HEK293 (cell line): ENCODE results near the gene PIGH.

Source experiments
- CTCF ChIA-PET: fragments of 350-600 bp; formaldehyde crosslinking; extraction: SDS; loops from one replicate; lab custom pipeline; 2021; ENCODE audit warnings: antibody characterized with exemption; lab: Yijun Ruan, JAX
- POLR2A ChIA-PET: fragments of 300-600 bp; formaldehyde crosslinking; extraction: SDS; loops from one replicate; lab custom pipeline; 2020; ENCODE audit warnings: antibody characterized with exemption, inconsistent platforms; lab: Yijun Ruan, JAX
- H3K27ac ChIP-seq: fragments of 200-500 bp; sonication (Bioruptor generic); 2 replicates; pipeline ENCODE4 v1.5.1; 2014; ENCODE audit warnings: low read depth, low read length, control low read depth, inconsistent platforms; ENCODE audit errors: extremely low read depth
- H3K36me3 ChIP-seq, 2 experiments: fragments of 200-500 bp in 1 of 2; sonication (Bioruptor generic) in 1 of 2; 1 replicate in 1 of 2; 2 replicates in 1 of 2; pipeline ENCODE4 v1.5.1; 2014 to 2017; ENCODE audit warnings: inconsistent platforms in 2 of 2, low read length in 2 of 2; ENCODE audit not compliant: control insufficient read depth in 2 of 2, insufficient read depth in 1 of 2
- H3K4me1 ChIP-seq: fragments of 200-500 bp; sonication (Bioruptor generic); 2 replicates; pipeline ENCODE4 v1.5.1; 2014; ENCODE audit warnings: mild to moderate bottlenecking, low read length, inconsistent platforms; ENCODE audit not compliant: control insufficient read depth, insufficient read depth
- H3K4me3 ChIP-seq: 2 replicates; pipeline ENCODE4 v1.5.1; 2011; ENCODE audit warnings: low read depth, mild to moderate bottlenecking, control low read depth, low read length, moderate library complexity
- H3K9me3 ChIP-seq: fragments of 200-500 bp; sonication (Bioruptor generic); 2 replicates; pipeline ENCODE4 v1.5.1; 2014; ENCODE audit warnings: low read depth, low read length, inconsistent platforms; ENCODE audit not compliant: control insufficient read depth, insufficient read depth
- FEZF1 ChIP-seq: fragments of 450-650 bp; formaldehyde crosslinking; IDR thresholded peaks from 2 replicates; pipeline ENCODE4 v1.5.1; 2016; ENCODE audit warnings: missing biosample characterization, missing genetic modification characterization
- MEIS1 ChIP-seq: sonication (generic); formaldehyde crosslinking; IDR thresholded peaks from 2 replicates; pipeline ENCODE4 v1.8.1; 2022; ENCODE audit warnings: missing genetic modification reagents, mild to moderate bottlenecking, borderline replicate concordance
- PRDM1 ChIP-seq: fragments of 450-650 bp; formaldehyde crosslinking; IDR thresholded peaks from 2 replicates; pipeline ENCODE4; 2016; ENCODE audit warnings: missing biosample characterization, missing genetic modification characterization
- REPIN1 ChIP-seq: fragments of 450-650 bp; formaldehyde crosslinking; IDR thresholded peaks from 2 replicates; pipeline ENCODE4 v1.5.1; 2017; ENCODE audit warnings: missing biosample characterization, missing genetic modification characterization, low read depth
- SCRT1 ChIP-seq: fragments of 450-650 bp; formaldehyde crosslinking; IDR thresholded peaks from 2 replicates; pipeline ENCODE4 v1.5.1; 2016; ENCODE audit warnings: missing biosample characterization, missing genetic modification characterization, borderline replicate concordance
- SP3 ChIP-seq: fragments of 450-650 bp; formaldehyde crosslinking; IDR thresholded peaks from 2 replicates; pipeline ENCODE4 v1.5.1; 2016; ENCODE audit warnings: missing biosample characterization, missing genetic modification characterization
- ZFP37 ChIP-seq: fragments of 450-650 bp; formaldehyde crosslinking; IDR thresholded peaks from 2 replicates; pipeline ENCODE4 v1.5.1; 2016; ENCODE audit warnings: missing biosample characterization, missing genetic modification characterization
- ZNF114 ChIP-seq: fragments of 450-650 bp; formaldehyde crosslinking; IDR thresholded peaks from 2 replicates; pipeline ENCODE4 v1.5.0; 2017; ENCODE audit warnings: missing biosample characterization, missing genetic modification characterization
- ZNF121 ChIP-seq: fragments of 450-650 bp; formaldehyde crosslinking; IDR thresholded peaks from 2 replicates; pipeline ENCODE4 v1.5.1; 2016; ENCODE audit warnings: missing biosample characterization, missing genetic modification characterization
- ZNF133 ChIP-seq: fragments of 450-650 bp; formaldehyde crosslinking; IDR thresholded peaks from 2 replicates; pipeline ENCODE4 v1.5.1; 2016; ENCODE audit warnings: missing biosample characterization, missing genetic modification characterization
- ZNF140 ChIP-seq: fragments of 450-650 bp; formaldehyde crosslinking; IDR thresholded peaks from 2 replicates; pipeline ENCODE4 v1.5.1; 2016; ENCODE audit warnings: missing biosample characterization, missing genetic modification characterization
- ZNF292 ChIP-seq: fragments of 450-650 bp; formaldehyde crosslinking; IDR thresholded peaks from 2 replicates; pipeline ENCODE4 v1.5.1; 2016; ENCODE audit warnings: low read depth, missing biosample characterization, missing genetic modification characterization, borderline replicate concordance
- ZNF335 ChIP-seq: fragments of 450-650 bp; formaldehyde crosslinking; conservative IDR thresholded peaks from 2 replicates; pipeline ENCODE4 v1.5.1; 2016; ENCODE audit warnings: missing biosample characterization, missing genetic modification characterization
- ZNF362 ChIP-seq: fragments of 450-650 bp; formaldehyde crosslinking; IDR thresholded peaks from 2 replicates; pipeline ENCODE4 v1.5.1; 2016; ENCODE audit warnings: missing biosample characterization, missing genetic modification characterization
- ZNF394 ChIP-seq: fragments of 450-650 bp; formaldehyde crosslinking; IDR thresholded peaks from 2 replicates; pipeline ENCODE4 v1.5.1; 2016; ENCODE audit warnings: missing biosample characterization, missing genetic modification characterization, mild to moderate bottlenecking, moderate library complexity, borderline replicate concordance
- ZNF48 ChIP-seq: fragments of 450-650 bp; formaldehyde crosslinking; IDR thresholded peaks from 2 replicates; pipeline ENCODE4 v1.5.1; 2016; ENCODE audit warnings: missing biosample characterization, missing genetic modification characterization
- ZNF558 ChIP-seq: fragments of 450-650 bp; formaldehyde crosslinking; IDR thresholded peaks from 2 replicates; pipeline ENCODE4 v1.5.1; 2016; ENCODE audit warnings: missing biosample characterization, missing genetic modification characterization
- ZNF560 ChIP-seq: fragments of 450-650 bp; formaldehyde crosslinking; IDR thresholded peaks from 2 replicates; pipeline ENCODE4 v1.5.1; 2017; ENCODE audit warnings: missing biosample characterization, missing genetic modification characterization, borderline replicate concordance
- ZNF658 ChIP-seq: fragments of 450-650 bp; formaldehyde crosslinking; IDR thresholded peaks from 2 replicates; pipeline ENCODE4; 2016; ENCODE audit warnings: missing biosample characterization, missing genetic modification characterization
- ZNF843 ChIP-seq: fragments of 450-650 bp; formaldehyde crosslinking; IDR thresholded peaks from 2 replicates; pipeline ENCODE4 v1.5.1; 2016; ENCODE audit warnings: missing biosample characterization, missing genetic modification characterization
- ZXDB ChIP-seq: fragments of 450-650 bp; formaldehyde crosslinking; IDR thresholded peaks from 2 replicates; pipeline ENCODE4 v1.5.1; 2016; ENCODE audit warnings: missing biosample characterization, missing genetic modification characterization
- TF ChIP-seq, protein P1 (sequence below): fragments of 450-650 bp; formaldehyde crosslinking; IDR thresholded peaks from 2 replicates; pipeline ENCODE4 v1.5.1; 2017; ENCODE audit warnings: missing biosample characterization, mild to moderate bottlenecking, missing genetic modification characterization, moderate library complexity
- TF ChIP-seq, protein P2 (sequence below): fragments of 450-650 bp; formaldehyde crosslinking; IDR thresholded peaks from 2 replicates; pipeline ENCODE4 v1.5.1; 2016; ENCODE audit warnings: missing biosample characterization, missing genetic modification characterization
- TF ChIP-seq, protein P3 (sequence below): fragments of 450-650 bp; formaldehyde crosslinking; IDR thresholded peaks from 2 replicates; pipeline ENCODE4 v1.5.1; 2017; ENCODE audit warnings: missing biosample characterization, missing genetic modification characterization

PIGH gene

DNA sequence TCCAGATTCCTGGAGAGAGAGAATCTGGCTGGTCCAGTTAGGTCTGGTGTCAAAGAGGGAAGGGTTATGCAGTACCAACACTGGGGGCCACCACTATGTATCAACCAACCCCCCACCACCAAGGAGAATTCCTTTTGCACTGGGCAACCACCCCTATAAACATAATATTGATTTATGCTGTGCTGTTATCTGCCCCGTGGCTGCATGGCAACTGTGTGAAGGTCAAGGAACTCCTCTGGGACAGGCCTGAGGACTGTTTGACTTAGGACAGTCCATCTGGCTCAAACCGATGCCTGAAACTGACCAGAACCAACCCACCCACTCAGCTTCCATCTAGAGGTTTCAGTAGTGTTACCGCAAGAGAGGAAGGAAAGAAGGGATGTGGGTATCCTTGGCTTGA, 46.5 kb downstream of the PIGH start:
- peaks cover 0 to 10% of the 10 kb centered on the region in 2 experiments; a peak in 1 of 3 replicates for H3K36me3 ChIP-seq
- CTCF ChIA-PET, result interaction anchor here (0.7 kb wide), 1 partner anchor 26 kb away, joined by 6 read pairs; no protein-coding TSS in a partner anchor
- no peaks in the 10 kb centered on the region for H3K9me3 ChIP-seq
- no peak overlapping the region for H3K27ac ChIP-seq
- POLR2A ChIA-PET, result no interaction called here
- no peak overlapping the region for H3K4me3 ChIP-seq
- H3K4me1 ChIP-seq, result no peaks in the 10 kb centered on the region; the same call in 1 of the 2 replicates
- TF ChIP-seq ZNF48, result no peak
- TF ChIP-seq ZFP37 (tag by site-specific recombination), result no peak
- no peak for TF ChIP-seq SCRT1 (tag by site-specific recombination)
- no peak for TF ChIP-seq ZNF394 (tag by site-specific recombination)
- no peak for TF ChIP-seq FEZF1 (tag by site-specific recombination)
- no peak for TF ChIP-seq ZNF292 (tag by site-specific recombination)
- TF ChIP-seq, protein P1, sequence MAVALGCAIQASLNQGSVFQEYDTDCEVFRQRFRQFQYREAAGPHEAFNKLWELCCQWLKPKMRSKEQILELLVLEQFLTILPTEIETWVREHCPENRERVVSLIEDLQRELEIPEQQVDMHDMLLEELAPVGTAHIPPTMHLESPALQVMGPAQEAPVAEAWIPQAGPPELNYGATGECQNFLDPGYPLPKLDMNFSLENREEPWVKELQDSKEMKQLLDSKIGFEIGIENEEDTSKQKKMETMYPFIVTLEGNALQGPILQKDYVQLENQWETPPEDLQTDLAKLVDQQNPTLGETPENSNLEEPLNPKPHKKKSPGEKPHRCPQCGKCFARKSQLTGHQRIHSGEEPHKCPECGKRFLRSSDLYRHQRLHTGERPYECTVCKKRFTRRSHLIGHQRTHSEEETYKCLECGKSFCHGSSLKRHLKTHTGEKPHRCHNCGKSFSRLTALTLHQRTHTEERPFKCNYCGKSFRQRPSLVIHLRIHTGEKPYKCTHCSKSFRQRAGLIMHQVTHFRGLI (tag by site-specific recombination), result no peak
- TF ChIP-seq, all 188 proteins: peak for 0

DNA sequence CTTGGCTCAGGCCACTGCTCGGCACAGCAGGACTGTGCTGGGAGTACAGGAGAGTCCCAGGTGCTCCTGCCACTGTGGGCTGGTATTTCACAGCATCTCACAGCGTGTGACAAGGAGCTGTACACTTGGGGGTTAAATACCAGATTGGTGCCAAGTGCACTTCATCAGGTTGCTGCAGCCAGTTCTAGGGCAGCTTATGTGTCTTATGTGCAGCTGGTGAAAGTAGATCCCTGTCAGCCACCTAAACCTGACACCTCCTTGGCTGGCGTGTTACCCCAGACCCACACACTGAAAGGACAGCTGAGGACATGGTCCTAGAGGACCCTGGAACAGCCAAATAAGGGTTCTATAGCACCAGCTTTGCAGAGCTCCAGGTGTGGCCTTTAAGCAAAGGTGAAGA, 48.1 kb downstream of the PIGH start:
- no peak overlapping the region for H3K27ac ChIP-seq
- ChIA-PET CTCF (no interaction called here), POLR2A (interaction anchor here (1.2 kb wide), 1 partner anchor 48 kb away, joined by 3 read pairs; the partner anchor contains the start of gene PIGH)
- no peak overlapping the region for H3K4me3 ChIP-seq
- peaks cover 0 to 7% of the 10 kb centered on the region in 2 experiments; a peak in 1 of 3 replicates for H3K36me3 ChIP-seq
- no peak for TF ChIP-seq ZXDB
- H3K4me1 ChIP-seq, result no peaks in the 10 kb centered on the region; the same call in 1 of the 2 replicates
- H3K9me3 ChIP-seq, result no peaks in the 10 kb centered on the region

GRCh38 chr14:67551123-67551522, 48.9 kb downstream of the PIGH start:
- H3K4me3 ChIP-seq, result no peak overlapping the region
- ChIA-PET CTCF (interaction anchor here (0.6 to 1.4 kb wide), 2 partner anchors 20 to 286 kb away, joined by 3 to 6 read pairs; no protein-coding TSS in a partner anchor), POLR2A (interaction anchor here (1.2 kb wide), 1 partner anchor 49 kb away, joined by 3 read pairs; the partner anchor contains the start of gene PIGH)
- peaks cover 4 to 8% of the 10 kb centered on the region in 2 experiments; a peak in 2 of 3 replicates for H3K36me3 ChIP-seq
- H3K27ac ChIP-seq, result no peak overlapping the region
- no peaks in the 10 kb centered on the region for H3K9me3 ChIP-seq
- no peaks in the 10 kb centered on the region for H3K4me1 ChIP-seq
- TF ChIP-seq ZNF121 (tag by site-specific recombination) (no peak), ZNF658 (no peak), ZNF560 (tag by site-specific recombination) (no peak), ZNF114 (tag by site-specific recombination) (no peak), ZNF133 (tag by site-specific recombination) (no peak), ZNF558 (no peak), ZNF362 (tag by site-specific recombination) (no peak), SP3 (tag by site-specific recombination) (no peak), REPIN1 (tag by site-specific recombination) (no peak), ZNF335 (tag by site-specific recombination) (no peak), ZNF843 (tag by site-specific recombination) (no peak), ZNF140 (tag by site-specific recombination) (no peak), MEIS1 (CRISPR knock-in tag) (no peak), PRDM1 (tag by site-specific recombination) (no peak), ZFP37 (tag by site-specific recombination) (no peak)
- TF ChIP-seq, protein P2, sequence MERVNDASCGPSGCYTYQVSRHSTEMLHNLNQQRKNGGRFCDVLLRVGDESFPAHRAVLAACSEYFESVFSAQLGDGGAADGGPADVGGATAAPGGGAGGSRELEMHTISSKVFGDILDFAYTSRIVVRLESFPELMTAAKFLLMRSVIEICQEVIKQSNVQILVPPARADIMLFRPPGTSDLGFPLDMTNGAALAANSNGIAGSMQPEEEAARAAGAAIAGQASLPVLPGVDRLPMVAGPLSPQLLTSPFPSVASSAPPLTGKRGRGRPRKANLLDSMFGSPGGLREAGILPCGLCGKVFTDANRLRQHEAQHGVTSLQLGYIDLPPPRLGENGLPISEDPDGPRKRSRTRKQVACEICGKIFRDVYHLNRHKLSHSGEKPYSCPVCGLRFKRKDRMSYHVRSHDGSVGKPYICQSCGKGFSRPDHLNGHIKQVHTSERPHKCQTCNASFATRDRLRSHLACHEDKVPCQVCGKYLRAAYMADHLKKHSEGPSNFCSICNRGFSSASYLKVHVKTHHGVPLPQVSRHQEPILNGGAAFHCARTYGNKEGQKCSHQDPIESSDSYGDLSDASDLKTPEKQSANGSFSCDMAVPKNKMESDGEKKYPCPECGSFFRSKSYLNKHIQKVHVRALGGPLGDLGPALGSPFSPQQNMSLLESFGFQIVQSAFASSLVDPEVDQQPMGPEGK (tag by site-specific recombination), result no peak
- TF ChIP-seq, protein P3, sequence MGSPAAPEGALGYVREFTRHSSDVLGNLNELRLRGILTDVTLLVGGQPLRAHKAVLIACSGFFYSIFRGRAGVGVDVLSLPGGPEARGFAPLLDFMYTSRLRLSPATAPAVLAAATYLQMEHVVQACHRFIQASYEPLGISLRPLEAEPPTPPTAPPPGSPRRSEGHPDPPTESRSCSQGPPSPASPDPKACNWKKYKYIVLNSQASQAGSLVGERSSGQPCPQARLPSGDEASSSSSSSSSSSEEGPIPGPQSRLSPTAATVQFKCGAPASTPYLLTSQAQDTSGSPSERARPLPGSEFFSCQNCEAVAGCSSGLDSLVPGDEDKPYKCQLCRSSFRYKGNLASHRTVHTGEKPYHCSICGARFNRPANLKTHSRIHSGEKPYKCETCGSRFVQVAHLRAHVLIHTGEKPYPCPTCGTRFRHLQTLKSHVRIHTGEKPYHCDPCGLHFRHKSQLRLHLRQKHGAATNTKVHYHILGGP (tag by site-specific recombination), result no peak
